Retinal pigment epithelial cell (primary cell): ENCODE measurements around the gene ALPL.

Experiments
- DNase-seq: peaks from one replicate; pipeline ENCODE4 v3.0.0-alpha.2; 2010; ENCODE audit warnings: low read depth
- H3K4me3 ChIP-seq: 2 replicates; pipeline ENCODE4 v1.5.1; 2011; ENCODE audit warnings: mild to moderate bottlenecking, low read length, control low read depth, moderate library complexity
- CTCF ChIP-seq: conservative IDR thresholded peaks from 2 replicates; pipeline ENCODE4 v1.5.1; 2011; ENCODE audit warnings: low read depth, low read length, control low read depth, inconsistent platforms

ALPL gene

DNA sequence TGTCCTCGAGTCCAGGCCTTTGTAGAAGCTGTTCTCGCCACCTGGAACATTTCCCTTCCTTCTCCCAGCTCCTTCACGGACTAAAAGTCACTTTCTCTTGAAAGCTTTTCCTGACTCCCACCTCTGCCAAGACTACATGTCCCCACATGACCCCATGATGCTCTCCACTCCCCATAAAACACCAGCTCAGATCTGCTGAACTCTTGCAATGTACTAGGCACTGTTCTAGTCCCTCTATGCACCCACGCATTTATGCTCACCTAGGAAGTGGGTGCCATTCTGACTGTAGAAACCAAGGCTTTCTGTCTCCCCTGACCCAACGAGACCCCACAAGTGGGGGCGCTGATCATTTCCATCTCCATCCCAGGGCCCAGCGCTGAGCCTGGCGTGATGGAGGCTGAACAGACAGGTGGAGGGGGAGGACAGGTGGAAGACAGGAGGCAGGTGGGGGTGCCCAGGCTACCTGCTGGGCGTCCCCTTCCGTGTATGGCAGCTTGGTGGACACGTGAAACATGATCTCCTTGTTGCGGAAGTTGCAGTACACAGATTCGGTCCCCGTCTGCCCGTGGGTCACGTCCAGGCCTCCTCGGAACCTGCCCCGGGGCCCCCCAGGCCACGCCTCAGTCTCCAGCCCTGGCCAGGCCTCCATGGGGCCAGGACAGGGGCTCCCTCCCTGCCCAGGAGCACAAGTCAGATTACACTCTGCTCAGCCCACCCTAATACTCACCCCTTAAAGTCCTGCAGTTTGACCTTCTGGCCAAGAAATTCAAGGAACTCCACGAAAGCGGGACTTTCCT, 102.0 kb downstream of the ALPL start:
- DNase-seq: no peak
- no peak for TF ChIP-seq CTCF
- H3K4me3 ChIP-seq: no peak overlapping the region

DNA sequence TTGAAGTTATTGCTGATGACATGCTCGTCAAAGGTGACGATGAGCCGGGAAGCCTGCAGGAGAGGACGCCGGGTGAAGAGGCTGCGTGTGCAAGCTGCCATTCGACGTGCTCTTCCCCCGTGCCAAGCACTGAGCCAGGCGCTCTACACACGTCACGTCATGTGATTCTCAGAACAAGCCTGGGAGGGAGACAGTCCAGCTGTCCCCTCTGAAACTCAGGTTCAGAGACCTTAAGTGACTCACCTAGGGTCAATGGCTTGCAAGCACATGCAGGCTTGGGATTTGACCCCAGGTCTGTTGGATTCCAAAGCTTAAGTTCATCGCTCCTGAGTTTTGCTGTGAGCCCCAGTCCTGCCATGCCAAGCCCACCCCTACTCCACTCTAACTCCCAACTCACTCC, 102.8 kb downstream of the ALPL start:
- TF ChIP-seq CTCF: no peak
- H3K4me3 ChIP-seq: no peak overlapping the region
- no peak for DNase-seq

- no peak for DNase-seq
- no peak overlapping the region for H3K4me3 ChIP-seq
- TF ChIP-seq CTCF: no peak
Observed at GRCh38 chr1:21613072-21613867, 104.0 kb downstream of the ALPL start.

DNA sequence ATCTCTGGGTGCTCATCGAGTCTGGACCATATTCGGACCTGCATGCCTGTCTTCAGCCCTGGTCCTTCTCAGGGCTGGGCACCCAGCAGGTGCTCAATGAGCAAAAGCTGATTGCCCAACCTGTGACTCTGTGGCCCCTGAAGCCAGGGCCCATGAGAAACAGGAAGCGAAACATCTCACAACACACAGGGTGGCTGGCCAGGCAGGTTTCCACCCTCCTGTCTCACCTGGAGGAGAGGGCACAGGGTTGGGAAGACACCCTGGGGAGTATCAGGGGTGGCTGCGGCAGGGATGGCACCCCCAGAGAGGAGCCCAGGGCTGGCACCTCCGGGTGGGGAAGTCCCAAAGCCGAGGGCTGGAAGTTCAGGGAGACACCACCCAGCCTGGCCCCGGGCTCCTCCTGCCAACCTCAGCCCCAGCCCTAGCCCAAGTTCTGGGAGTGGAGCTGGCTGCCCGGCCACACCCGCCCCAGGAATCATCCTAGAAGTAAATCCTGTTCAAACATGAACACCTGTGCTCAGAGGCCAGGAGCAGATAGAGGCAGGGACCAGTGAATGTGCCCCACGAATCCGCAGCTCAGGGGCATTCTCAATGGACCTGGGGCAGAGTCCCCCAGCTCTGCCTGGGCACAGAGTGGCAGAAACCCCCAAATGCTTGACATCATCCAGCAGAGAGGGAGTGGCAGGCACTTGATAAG, 105.3 kb downstream of the ALPL start:
- DNase-seq: no peak
- no peak overlapping the region for H3K4me3 ChIP-seq
- TF ChIP-seq CTCF: no peak

DNA sequence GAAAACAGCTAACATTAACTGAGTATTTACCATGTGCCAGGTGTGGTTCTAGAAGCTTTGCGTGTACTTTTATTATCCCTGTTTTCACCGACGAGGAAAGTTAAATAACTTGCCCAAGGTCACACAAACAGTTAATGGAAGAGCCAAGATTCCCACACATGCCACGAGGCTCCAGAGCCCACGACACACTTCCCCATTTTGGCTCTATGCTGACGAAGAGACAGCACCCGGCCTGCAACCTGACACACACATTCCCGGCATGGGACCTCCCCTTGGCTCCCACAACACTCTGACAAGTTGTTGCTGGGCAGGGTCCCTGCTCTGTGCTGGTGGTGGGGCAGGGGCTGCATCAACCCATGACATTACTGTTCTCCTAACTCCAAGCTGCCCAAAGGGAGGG, 107.1 kb downstream of the ALPL start:
- no peak for TF ChIP-seq CTCF
- H3K4me3 ChIP-seq: no peak overlapping the region
- DNase-seq: no peak

GRCh38 chr1:21617126-21617738, 108.0 kb downstream of the ALPL start:
- no peak for DNase-seq
- TF ChIP-seq CTCF: no peak
- H3K4me3 ChIP-seq: no peak overlapping the region
